Mucosa of rectum (tissue), 2 donors: ENCODE measurements around the gene PLA2G4D.

Source experiments
- H3K27ac ChIP-seq, 2 donors: one replicate each; pipeline ENCODE4 v1.7.0; 2013; ENCODE audit warnings: inconsistent platforms in 2 of 2, low read depth in 2 of 2, low read length in 2 of 2
- H3K27me3 ChIP-seq, 2 donors: one replicate each; pipeline ENCODE4 v1.7.0; 2013; ENCODE audit warnings: low read length in 2 of 2; ENCODE audit not compliant: control insufficient read depth in 2 of 2, insufficient read depth in 2 of 2
- H3K36me3 ChIP-seq, 2 donors: one replicate each; pipeline ENCODE4 v1.7.0; 2013; ENCODE audit warnings: low read length in 2 of 2; ENCODE audit not compliant: control insufficient read depth in 2 of 2, insufficient read depth in 2 of 2
- H3K4me1 ChIP-seq, 2 donors: one replicate each; pipeline ENCODE4 v1.7.0; 2013; ENCODE audit warnings: low read length in 2 of 2, mild to moderate bottlenecking in 1 of 2; ENCODE audit not compliant: control insufficient read depth in 2 of 2, insufficient read depth in 2 of 2
- H3K4me3 ChIP-seq, 2 donors: one replicate each; pipeline ENCODE4 v1.7.0; 2013; ENCODE audit warnings: low read length in 2 of 2
- H3K9ac ChIP-seq, 2 donors: one replicate each; pipeline ENCODE4 v1.7.0; 2013; ENCODE audit warnings: low read length in 2 of 2, low read depth in 1 of 2, mild to moderate bottlenecking in 1 of 2
- H3K9me3 ChIP-seq, 2 donors: one replicate each; pipeline ENCODE4 v1.7.0; 2013; ENCODE audit warnings: low read length in 2 of 2; ENCODE audit not compliant: control insufficient read depth in 2 of 2
- donor health status: healthy.
- donor health status: Normal muscosa, but diverticular disease.

Gene PLA2G4D

GRCh38 chr15:42078903-42079302, 15.5 kb downstream of the PLA2G4D start:
- no peaks in the 10 kb centered on the region for H3K27me3 ChIP-seq
- H3K9me3 ChIP-seq = no peaks in the 10 kb centered on the region
- no peak overlapping the region for H3K27ac ChIP-seq
- H3K9ac ChIP-seq = no peak overlapping the region
- H3K4me3 ChIP-seq = no peak overlapping the region
- H3K4me1 ChIP-seq = peaks cover 1% of the 10 kb centered on the region in 2 donors
- no peaks in the 10 kb centered on the region for H3K36me3 ChIP-seq

GRCh38 chr15:42077689-42078088, 16.7 kb downstream of the PLA2G4D start:
- H3K27ac ChIP-seq = peak overlapping the region in 1 of 2 donors; percentile 1
- no peak overlapping the region for H3K4me3 ChIP-seq
- H3K9me3 ChIP-seq = no peaks in the 10 kb centered on the region
- no peaks in the 10 kb centered on the region for H3K4me1 ChIP-seq
- H3K36me3 ChIP-seq = no peaks in the 10 kb centered on the region
- H3K27me3 ChIP-seq = no peaks in the 10 kb centered on the region
- no peak overlapping the region for H3K9ac ChIP-seq

- no peaks in the 10 kb centered on the region for H3K27me3 ChIP-seq
- H3K36me3 ChIP-seq = no peaks in the 10 kb centered on the region
- no peak overlapping the region for H3K27ac ChIP-seq
- H3K9ac ChIP-seq = no peak overlapping the region
- no peak overlapping the region for H3K4me3 ChIP-seq
- no peaks in the 10 kb centered on the region for H3K4me1 ChIP-seq
- no peaks in the 10 kb centered on the region for H3K9me3 ChIP-seq
Observed at GRCh38 chr15:42073418-42073817, 20.9 kb downstream of the PLA2G4D start.

- Histone ChIP-seq H3K36me3 (no peaks in the 10 kb centered on the region), H3K27ac (no peak overlapping the region), H3K4me1 (no peaks in the 10 kb centered on the region), H3K9me3 (no peaks in the 10 kb centered on the region), H3K4me3 (no peak overlapping the region), H3K9ac (no peak overlapping the region), H3K27me3 (no peaks in the 10 kb centered on the region)
Observed at GRCh38 chr15:42072141-42072685, 22.1 kb downstream of the PLA2G4D start.

- H3K9ac ChIP-seq = no peak overlapping the region
- H3K9me3 ChIP-seq = no peaks in the 10 kb centered on the region
- no peaks in the 10 kb centered on the region for H3K27me3 ChIP-seq
- no peak overlapping the region for H3K4me3 ChIP-seq
- H3K4me1 ChIP-seq = no peaks in the 10 kb centered on the region
- no peaks in the 10 kb centered on the region for H3K36me3 ChIP-seq
- no peak overlapping the region for H3K27ac ChIP-seq
Observed at GRCh38 chr15:42071717-42072116, 22.6 kb downstream of the PLA2G4D start.

- H3K4me1 ChIP-seq = peaks cover 0 to 4% of the 10 kb centered on the region in 2 donors
- H3K9me3 ChIP-seq = no peaks in the 10 kb centered on the region
- no peak overlapping the region for H3K27ac ChIP-seq
- no peaks in the 10 kb centered on the region for H3K27me3 ChIP-seq
- no peaks in the 10 kb centered on the region for H3K36me3 ChIP-seq
- H3K4me3 ChIP-seq = no peak overlapping the region
- H3K9ac ChIP-seq = no peak overlapping the region
Observed at GRCh38 chr15:42070976-42071350, 23.4 kb downstream of the PLA2G4D start.

- no peaks in the 10 kb centered on the region for H3K9me3 ChIP-seq
- no peaks in the 10 kb centered on the region for H3K27me3 ChIP-seq
- peaks cover 0 to 4% of the 10 kb centered on the region in 2 donors for H3K4me1 ChIP-seq
- no peak overlapping the region for H3K4me3 ChIP-seq
- no peaks in the 10 kb centered on the region for H3K36me3 ChIP-seq
- no peak overlapping the region for H3K9ac ChIP-seq
- H3K27ac ChIP-seq = no peak overlapping the region
Observed at GRCh38 chr15:42070279-42070975, 23.9 kb downstream of the PLA2G4D start.

GRCh38 chr15:42069496-42070278, 24.7 kb downstream of the PLA2G4D start:
- Histone ChIP-seq H3K36me3 (no peaks in the 10 kb centered on the region), H3K4me1 (peaks cover 0 to 4% of the 10 kb centered on the region in 2 donors), H3K27me3 (no peaks in the 10 kb centered on the region), H3K4me3 (no peak overlapping the region), H3K27ac (no peak overlapping the region), H3K9me3 (no peaks in the 10 kb centered on the region), H3K9ac (no peak overlapping the region)

- H3K27me3 ChIP-seq = no peaks in the 10 kb centered on the region
- no peak overlapping the region for H3K9ac ChIP-seq
- peaks cover 0 to 4% of the 10 kb centered on the region in 2 donors for H3K4me1 ChIP-seq
- H3K4me3 ChIP-seq = no peak overlapping the region
- H3K36me3 ChIP-seq = no peaks in the 10 kb centered on the region
- no peaks in the 10 kb centered on the region for H3K9me3 ChIP-seq
- no peak overlapping the region for H3K27ac ChIP-seq
Observed at GRCh38 chr15:42069025-42069424, 25.3 kb downstream of the PLA2G4D start.

- H3K9me3 ChIP-seq = no peaks in the 10 kb centered on the region
- peaks cover 0 to 4% of the 10 kb centered on the region in 2 donors for H3K4me1 ChIP-seq
- no peak overlapping the region for H3K9ac ChIP-seq
- H3K27me3 ChIP-seq = no peaks in the 10 kb centered on the region
- H3K36me3 ChIP-seq = no peaks in the 10 kb centered on the region
- H3K27ac ChIP-seq = no peak overlapping the region
- no peak overlapping the region for H3K4me3 ChIP-seq
Observed at GRCh38 chr15:42068601-42069000, 25.8 kb downstream of the PLA2G4D start.
